NCI-H446 (cell line): ENCODE measurements around the gene MGLL.
"Not testable (repeated sequence)": the region's sequence is repeated elsewhere in the genome, so short reads cannot be mapped to it uniquely, and the experiment has no call there.

Experiments
- DNase-seq, 2 experiments: peaks; one replicate each; lab custom pipeline; 2025; lab: John Stamatoyannopoulos, UW

MGLL gene

GRCh38 chr3:127654993-127655392 is 167.3 kb downstream of the MGLL start:
- DNase-seq = not testable (repeated sequence)

GRCh38 chr3:127654374-127654773 is 167.9 kb downstream of the MGLL start:
- DNase-seq = no peak

GRCh38 chr3:127652246-127652995 is 169.9 kb downstream of the MGLL start:
- peak in 1 of 2 experiments; percentile 69 for DNase-seq

- no peak for DNase-seq
Observed at GRCh38 chr3:127651516-127652172, 170.7 kb downstream of the MGLL start.

- DNase-seq = no peak
Observed at GRCh38 chr3:127650236-127650635, 172.1 kb downstream of the MGLL start.

- no peak for DNase-seq
Observed at GRCh38 chr3:127647845-127648204, 174.5 kb downstream of the MGLL start.

GRCh38 chr3:127647166-127647844 is 175.0 kb downstream of the MGLL start:
- DNase-seq = no peak

GRCh38 chr3:127646501-127647046 is 175.7 kb downstream of the MGLL start:
- no peak for DNase-seq

- no peak for DNase-seq
Observed at GRCh38 chr3:127645371-127646015, 176.8 kb downstream of the MGLL start.

- DNase-seq = no peak
Observed at GRCh38 chr3:127644641-127645370, 177.5 kb downstream of the MGLL start.

GRCh38 chr3:127640042-127640355 is 182.3 kb downstream of the MGLL start:
- DNase-seq = no peak

GRCh38 chr3:127639173-127640041 is 182.9 kb downstream of the MGLL start:
- DNase-seq = no peak
